GM06990 (cell line): ENCODE data around the gene PBX1.
"Not testable (repeated sequence)": the region's sequence is repeated elsewhere in the genome, so short reads cannot be mapped to it uniquely, and the experiment has no call there.

Source experiments
- DNase-seq: peaks from one replicate; pipeline ENCODE4 v3.0.0-alpha.2; 2011; ENCODE audit not compliant: insufficient read length; ENCODE audit errors: extremely low read depth
- H3K27me3 ChIP-seq: replicated peaks from 2 replicates; pipeline ENCODE4 v1.6.0; 2011; ENCODE audit warnings: low read length; ENCODE audit not compliant: control insufficient read depth, insufficient read depth
- H3K36me3 ChIP-seq: 2 replicates; pipeline ENCODE4 v1.5.1; 2011; ENCODE audit warnings: low read length; ENCODE audit not compliant: control insufficient read depth, insufficient read depth
- H3K4me3 ChIP-seq: replicated peaks from 2 replicates; pipeline ENCODE4 v1.5.1; 2011; ENCODE audit warnings: low read depth, mild to moderate bottlenecking, control low read depth, low read length
- CTCF ChIP-seq: IDR thresholded peaks from 2 replicates; pipeline ENCODE4 v1.5.1; 2011; ENCODE audit warnings: low read length, control low read depth, mild to moderate bottlenecking, inconsistent platforms; ENCODE audit not compliant: insufficient read depth, poor library complexity, severe bottlenecking

The PBX1 gene

DNA sequence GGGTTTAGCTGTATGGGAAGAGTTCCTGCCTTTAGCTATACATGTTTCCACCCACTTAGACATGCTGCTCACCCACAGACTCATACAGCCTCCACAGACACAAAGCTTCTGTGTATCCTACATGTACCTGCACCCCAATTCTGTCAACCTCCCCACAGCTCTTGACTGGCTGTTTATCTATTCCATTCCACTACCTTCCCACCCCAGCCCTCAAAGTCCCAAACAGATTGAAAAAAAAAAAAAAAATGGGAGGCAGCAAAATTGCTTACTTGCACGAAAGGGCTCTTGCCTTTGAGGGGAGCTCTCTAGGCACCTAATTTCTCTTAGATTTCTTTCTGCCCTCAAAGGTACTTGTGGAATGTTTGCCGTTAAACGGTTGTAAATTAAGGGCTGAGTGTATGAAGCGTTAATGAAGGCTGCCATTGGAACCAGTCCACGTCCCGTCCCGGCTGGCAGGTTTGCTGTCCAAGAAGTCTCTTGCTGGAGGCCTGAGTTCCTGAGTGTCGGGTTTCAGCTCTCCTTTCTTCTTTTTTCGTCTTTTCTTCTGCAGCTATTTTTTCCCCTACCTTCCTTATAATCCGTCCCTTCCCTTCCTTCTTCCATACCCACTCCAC lies 43.6 kb downstream of the PBX1 start:
- no peak overlapping the region for H3K4me3 ChIP-seq
- H3K36me3 ChIP-seq = no peaks in the 10 kb centered on the region
- TF ChIP-seq CTCF = no peak
- no peak for DNase-seq
- H3K27me3 ChIP-seq = no peaks in the 10 kb centered on the region

DNA sequence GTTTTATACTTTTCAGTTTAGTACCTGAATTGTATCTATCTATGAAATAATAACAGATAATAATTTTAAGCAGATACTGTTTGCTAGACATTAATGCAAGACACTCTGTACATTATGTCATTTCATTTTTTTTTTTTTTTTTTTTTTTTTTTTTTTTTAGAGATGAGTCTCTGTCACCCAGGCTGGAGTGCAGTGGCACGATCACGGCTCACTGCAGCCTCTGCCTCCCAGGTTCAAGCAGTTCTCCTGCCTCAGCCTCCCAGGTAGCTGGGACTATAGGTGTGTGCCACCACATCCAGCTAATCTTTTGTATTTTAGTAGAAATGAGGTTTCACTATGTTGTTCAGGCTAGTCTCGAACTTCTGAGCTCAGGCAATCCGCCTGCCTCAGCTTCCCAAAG lies 44.8 kb downstream of the PBX1 start:
- not testable (repeated sequence) for H3K27me3 ChIP-seq, DNase-seq, H3K36me3 ChIP-seq, H3K4me3 ChIP-seq

GRCh38 chr1:164604541-164604940 lies 45.6 kb downstream of the PBX1 start:
- no peak for TF ChIP-seq CTCF
- Histone ChIP-seq H3K4me3 (no peak overlapping the region), H3K36me3 (no peaks in the 10 kb centered on the region), H3K27me3 (no peaks in the 10 kb centered on the region)
- no peak for DNase-seq

GRCh38 chr1:164605254-164606091 lies 46.5 kb downstream of the PBX1 start:
- TF ChIP-seq CTCF = no peak
- Histone ChIP-seq H3K27me3 (no peaks in the 10 kb centered on the region), H3K4me3 (no peak overlapping the region), H3K36me3 (no peaks in the 10 kb centered on the region)
- DNase-seq = no peak

- TF ChIP-seq CTCF = no peak
Observed at GRCh38 chr1:164607351-164607750, 48.4 kb downstream of the PBX1 start.

GRCh38 chr1:164608651-164609057 lies 49.7 kb downstream of the PBX1 start:
- no peak for TF ChIP-seq CTCF
- no peaks in the 10 kb centered on the region for H3K27me3 ChIP-seq
- H3K4me3 ChIP-seq = no peak overlapping the region
- DNase-seq = no peak
- no peaks in the 10 kb centered on the region for H3K36me3 ChIP-seq

More at GRCh38 chr1:164607351-164607750, 48.4 kb downstream of the PBX1 start:
- H3K4me3 ChIP-seq = no peak overlapping the region
- no peaks in the 10 kb centered on the region for H3K27me3 ChIP-seq
- DNase-seq = no peak
- H3K36me3 ChIP-seq = no peaks in the 10 kb centered on the region
